ENCODE measurements around the gene BORCS8.
"Not testable (repeated sequence)": the region's sequence is repeated elsewhere in the genome, so short reads cannot be mapped to it uniquely, and the experiment has no call there.

BORCS8 gene

GRCh38 chr19:19152668-19153384, 39.1 kb downstream of the BORCS8 start:
- H4K20me1 ChIP-seq: no peaks in the 10 kb centered on the region
- H3K36me3 ChIP-seq: peaks cover 38% of the 10 kb centered on the region
- H3K27me3 ChIP-seq: no peaks in the 10 kb centered on the region
- H3K9me3 ChIP-seq: no peaks in the 10 kb centered on the region
- peaks cover 16% of the 10 kb centered on the region for H3K4me1 ChIP-seq
- no peak overlapping the region; the same call in 1 of the 2 replicates for H3K4me2 ChIP-seq
- TF ChIP-seq Cebpa-rat (IDR thresholded peaks at IDR 0.05): no peak
- no peak overlapping the region for H3K9ac ChIP-seq
- peak overlapping the region; percentile 38; the same call in 1 of the 2 replicates for H3K27ac ChIP-seq
- H3K4me3 ChIP-seq: no peak overlapping the region

- Histone ChIP-seq H3K27me3 (no peaks in the 10 kb centered on the region), H4K20me1 (no peaks in the 10 kb centered on the region), H3K9ac (no peak overlapping the region), H3K4me2 (0 out of 2 replicates have a peak overlapping the region, but pooled peaks have one; percentile 3), H3K36me3 (peaks cover 44% of the 10 kb centered on the region), H3K4me1 (peaks cover 12% of the 10 kb centered on the region), H3K4me3 (no peak overlapping the region), H3K9me3 (no peaks in the 10 kb centered on the region), H3K27ac (no peak overlapping the region)
- no peak for TF ChIP-seq Cebpa-rat (IDR thresholded peaks at IDR 0.05)
Observed at GRCh38 chr19:19151418-19151817, 40.5 kb downstream of the BORCS8 start.

GRCh38 chr19:19149435-19149834, 42.5 kb downstream of the BORCS8 start:
- H3K4me1 ChIP-seq: peaks cover 28% of the 10 kb centered on the region
- no peak overlapping the region for H3K27ac ChIP-seq
- H3K9me3 ChIP-seq: no peaks in the 10 kb centered on the region
- H3K4me3 ChIP-seq: no peak overlapping the region
- peaks cover 32% of the 10 kb centered on the region for H3K36me3 ChIP-seq
- TF ChIP-seq Cebpa-rat (IDR thresholded peaks at IDR 0.05): no peak
- no peak overlapping the region for H3K4me2 ChIP-seq
- no peaks in the 10 kb centered on the region for H3K27me3 ChIP-seq
- H3K9ac ChIP-seq: no peak overlapping the region
- H4K20me1 ChIP-seq: no peaks in the 10 kb centered on the region

- not testable (repeated sequence) for H3K4me3 ChIP-seq, H4K20me1 ChIP-seq, H3K27me3 ChIP-seq, H3K27ac ChIP-seq, H3K4me2 ChIP-seq, H3K9ac ChIP-seq, H3K9me3 ChIP-seq
- peaks cover 32% of the 10 kb centered on the region for H3K36me3 ChIP-seq
- peaks cover 37% of the 10 kb centered on the region for H3K4me1 ChIP-seq
Observed at GRCh38 chr19:19148504-19148903, 43.4 kb downstream of the BORCS8 start.

- Histone ChIP-seq H3K4me3 (no peak overlapping the region), H4K20me1 (no peaks in the 10 kb centered on the region), H3K4me1 (peaks cover 34% of the 10 kb centered on the region), H3K27me3 (no peaks in the 10 kb centered on the region), H3K36me3 (peaks cover 32% of the 10 kb centered on the region), H3K9ac (no peak overlapping the region), H3K9me3 (no peaks in the 10 kb centered on the region), H3K4me2 (no peak overlapping the region), H3K27ac (no peak overlapping the region)
- TF ChIP-seq Cebpa-rat (IDR thresholded peaks at IDR 0.05): no peak
Observed at GRCh38 chr19:19147344-19147743, 44.6 kb downstream of the BORCS8 start.

- Histone ChIP-seq H3K27ac (no peak overlapping the region), H3K4me3 (no peak overlapping the region), H3K4me2 (no peak overlapping the region), H3K27me3 (no peaks in the 10 kb centered on the region), H3K9ac (no peak overlapping the region), H3K4me1 (peaks cover 34% of the 10 kb centered on the region), H3K36me3 (peaks cover 32% of the 10 kb centered on the region), H4K20me1 (no peaks in the 10 kb centered on the region), H3K9me3 (no peaks in the 10 kb centered on the region)
- no peak for TF ChIP-seq Cebpa-rat (IDR thresholded peaks at IDR 0.05)
Observed at GRCh38 chr19:19146865-19147264, 45.1 kb downstream of the BORCS8 start.

GRCh38 chr19:19145684-19146608, 46.0 kb downstream of the BORCS8 start:
- no peak overlapping the region for H3K4me3 ChIP-seq
- H4K20me1 ChIP-seq: no peaks in the 10 kb centered on the region
- H3K4me2 ChIP-seq: peak overlapping the region; percentile 68
- peaks cover 32% of the 10 kb centered on the region for H3K36me3 ChIP-seq
- H3K27me3 ChIP-seq: no peaks in the 10 kb centered on the region
- peaks cover 27% of the 10 kb centered on the region for H3K4me1 ChIP-seq
- no peak for TF ChIP-seq Cebpa-rat (IDR thresholded peaks at IDR 0.05)
- H3K9me3 ChIP-seq: no peaks in the 10 kb centered on the region
- H3K9ac ChIP-seq: peak overlapping the region; percentile 32; the same call in 1 of the 2 replicates
- H3K27ac ChIP-seq: peak overlapping the region; percentile 70

GRCh38 chr19:19145281-19145680, 46.7 kb downstream of the BORCS8 start:
- Histone ChIP-seq H3K4me3 (no peak overlapping the region), H3K4me2 (peak overlapping the region; percentile 68), H3K27ac (peak overlapping the region; percentile 70; the same call in 1 of the 2 replicates)

GRCh38 chr19:19142347-19142746, 49.6 kb downstream of the BORCS8 start:
- Histone ChIP-seq H3K27ac (no peak overlapping the region), H3K36me3 (peaks cover 11% of the 10 kb centered on the region)

More at GRCh38 chr19:19145281-19145680, 46.7 kb downstream of the BORCS8 start:
- no peaks in the 10 kb centered on the region for H4K20me1 ChIP-seq
- peaks cover 27% of the 10 kb centered on the region for H3K4me1 ChIP-seq
- peaks cover 32% of the 10 kb centered on the region for H3K36me3 ChIP-seq
- no peak for TF ChIP-seq Cebpa-rat (IDR thresholded peaks at IDR 0.05)
- no peaks in the 10 kb centered on the region for H3K9me3 ChIP-seq
- H3K9ac ChIP-seq: peak overlapping the region; percentile 32; the same call in 1 of the 2 replicates
- no peaks in the 10 kb centered on the region for H3K27me3 ChIP-seq

GRCh38 chr19:19140476-19140875, 51.5 kb downstream of the BORCS8 start:
- H3K4me2 ChIP-seq: no peak overlapping the region
- no peaks in the 10 kb centered on the region for H3K36me3 ChIP-seq
- no peak overlapping the region; the same call in 1 of the 2 replicates for H3K9ac ChIP-seq
- no peaks in the 10 kb centered on the region for H3K9me3 ChIP-seq
- H4K20me1 ChIP-seq: no peaks in the 10 kb centered on the region
- TF ChIP-seq Cebpa-rat (IDR thresholded peaks at IDR 0.05): no peak
- no peak overlapping the region for H3K27ac ChIP-seq
- no peaks in the 10 kb centered on the region for H3K27me3 ChIP-seq
- H3K4me3 ChIP-seq: no peak overlapping the region
- H3K4me1 ChIP-seq: peaks cover 34% of the 10 kb centered on the region

More at GRCh38 chr19:19142347-19142746, 49.6 kb downstream of the BORCS8 start:
- H3K4me2 ChIP-seq: no peak overlapping the region
- peaks cover 32% of the 10 kb centered on the region for H3K4me1 ChIP-seq
- no peaks in the 10 kb centered on the region for H4K20me1 ChIP-seq
- H3K9me3 ChIP-seq: no peaks in the 10 kb centered on the region
- H3K9ac ChIP-seq: no peak overlapping the region
- H3K4me3 ChIP-seq: no peak overlapping the region
- no peak for TF ChIP-seq Cebpa-rat (IDR thresholded peaks at IDR 0.05)
- no peaks in the 10 kb centered on the region for H3K27me3 ChIP-seq

Measured in BLaER1 (cell line).